Immature natural killer cell (primary cell): ENCODE results near the gene QRICH2. TPM values are rescaled to one million over a fixed set of nuclear protein-coding genes. Genes with fewer than 3 reads are reported as not detected.

Experiments used
- DNase-seq, 3 donors: peaks; one replicate each; pipeline ENCODE4 v3.0.0; 2022; ENCODE audit warnings: mixed read lengths in 1 of 3
- H3K27ac Mint-ChIP-seq, 6 donors: one replicate each; pipeline ENCODE4 v1.8.0; 2020; ENCODE audit warnings: mixed read lengths in 6 of 6, mild to moderate bottlenecking in 5 of 6, inconsistent platforms in 4 of 6, moderate library complexity in 3 of 6
- H3K27me3 Mint-ChIP-seq, 3 donors: one replicate each; pipeline ENCODE4 v1.8.0; 2020 to 2021; ENCODE audit warnings: low read depth in 3 of 3, mild to moderate bottlenecking in 3 of 3, mixed read lengths in 3 of 3, moderate library complexity in 3 of 3, inconsistent platforms in 1 of 3
- H3K36me3 Mint-ChIP-seq, 3 donors: one replicate each; pipeline ENCODE4 v1.8.0; 2020; ENCODE audit warnings: mixed read lengths in 3 of 3, inconsistent platforms in 2 of 3, mild to moderate bottlenecking in 2 of 3
- H3K4me1 Mint-ChIP-seq, 2 donors: one replicate each; pipeline ENCODE4 v1.8.0; 2020; ENCODE audit warnings: inconsistent platforms in 2 of 2, mild to moderate bottlenecking in 2 of 2, mixed read lengths in 2 of 2, moderate library complexity in 1 of 2
- H3K4me3 Mint-ChIP-seq, 5 donors: one replicate each; pipeline ENCODE4 v1.8.0; 2020; ENCODE audit warnings: mild to moderate bottlenecking in 5 of 5, mixed read lengths in 5 of 5, inconsistent platforms in 3 of 5, moderate library complexity in 3 of 5
- H3K9me3 Mint-ChIP-seq, 6 donors: one replicate each; pipeline ENCODE4 v1.8.0; 2020; ENCODE audit warnings: mild to moderate bottlenecking in 6 of 6, mixed read lengths in 6 of 6, inconsistent platforms in 4 of 6, moderate library complexity in 3 of 6
- polyA plus RNA-seq, 3 donors: library from polyadenylated mRNA; unstranded; fragments of 300-500 nt; fragmentation: Illumina TruSeq; gene quantifications; one replicate each; pipeline ENCODE4 v1.2.3, GENCODE V29; 2021

QRICH2 gene
- polyA plus RNA-seq, 3 donors from 2014 or later, result 0.28 TPM; not detected in 2

GRCh38 chr17:76343106-76343505 is 35.0 kb upstream of the QRICH2 start:
- Mint-ChIP-seq H3K9me3 (no peaks in the 10 kb centered on the region), H3K27ac (no peak overlapping the region), H3K27me3 (peaks cover 0 to 2% (median 0%) of the 10 kb centered on the region in 3 donors), H3K4me1 (peaks cover 3 to 4% of the 10 kb centered on the region in 2 donors), H3K4me3 (no peak overlapping the region), H3K36me3 (peaks cover 17 to 41% (median 21%) of the 10 kb centered on the region in 3 donors)
- no peak for DNase-seq

DNA sequence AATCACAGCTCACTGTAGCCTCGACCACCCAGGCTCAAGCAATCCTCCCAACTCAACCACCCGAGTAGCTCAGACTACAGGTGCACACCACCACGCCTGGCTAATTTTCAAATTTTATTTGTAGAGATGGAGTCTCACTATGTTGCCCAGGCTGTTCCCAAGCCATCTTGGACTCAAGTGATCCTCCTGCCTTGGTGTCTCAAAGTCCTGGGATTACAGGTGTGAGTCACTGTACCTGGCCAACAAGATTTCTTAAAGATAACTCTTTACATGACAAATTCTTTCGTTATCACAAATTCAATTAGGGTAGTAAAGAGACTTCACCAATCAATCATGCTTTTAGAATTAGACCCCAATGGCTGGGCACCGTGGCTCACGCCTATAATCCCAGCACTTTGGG is 33.2 kb upstream of the QRICH2 start:
- no peak overlapping the region for H3K4me3 Mint-ChIP-seq
- H3K36me3 Mint-ChIP-seq, result peaks cover 10 to 30% (median 13%) of the 10 kb centered on the region in 3 donors
- no peak for DNase-seq

DNA sequence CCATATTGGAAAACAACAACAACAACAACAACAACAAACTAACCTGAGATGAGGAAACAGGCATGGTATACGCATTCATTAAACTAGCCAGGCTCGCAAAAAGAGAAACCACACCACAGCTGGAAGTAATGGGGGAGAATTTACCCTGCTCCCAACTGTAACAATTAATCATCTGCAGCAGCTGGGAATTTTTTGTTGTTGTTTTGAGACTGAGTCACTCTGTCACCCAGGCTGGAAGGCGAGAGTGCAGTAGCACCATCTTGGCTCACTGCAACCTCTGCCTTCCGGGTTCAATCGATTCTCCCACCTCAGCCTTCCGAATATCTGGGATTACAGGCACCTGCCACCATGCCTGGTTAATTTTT is 29.3 kb upstream of the QRICH2 start:
- Mint-ChIP-seq H3K27me3 (no peaks in the 10 kb centered on the region), H3K4me1 (peaks cover 6 to 11% of the 10 kb centered on the region in 2 donors), H3K9me3 (no peaks in the 10 kb centered on the region), H3K27ac (peak overlapping the region in 2 of 6 donors; percentile 3 to 52), H3K36me3 (peaks cover 4 to 15% (median 8%) of the 10 kb centered on the region in 3 donors), H3K4me3 (no peak overlapping the region)
- no peak for DNase-seq

More for the DNA sequence above, 33.2 kb upstream of the QRICH2 start:
- Mint-ChIP-seq H3K4me1 (peaks cover 6 to 11% of the 10 kb centered on the region in 2 donors), H3K27ac (no peak overlapping the region), H3K9me3 (no peaks in the 10 kb centered on the region), H3K27me3 (no peaks in the 10 kb centered on the region)

DNA sequence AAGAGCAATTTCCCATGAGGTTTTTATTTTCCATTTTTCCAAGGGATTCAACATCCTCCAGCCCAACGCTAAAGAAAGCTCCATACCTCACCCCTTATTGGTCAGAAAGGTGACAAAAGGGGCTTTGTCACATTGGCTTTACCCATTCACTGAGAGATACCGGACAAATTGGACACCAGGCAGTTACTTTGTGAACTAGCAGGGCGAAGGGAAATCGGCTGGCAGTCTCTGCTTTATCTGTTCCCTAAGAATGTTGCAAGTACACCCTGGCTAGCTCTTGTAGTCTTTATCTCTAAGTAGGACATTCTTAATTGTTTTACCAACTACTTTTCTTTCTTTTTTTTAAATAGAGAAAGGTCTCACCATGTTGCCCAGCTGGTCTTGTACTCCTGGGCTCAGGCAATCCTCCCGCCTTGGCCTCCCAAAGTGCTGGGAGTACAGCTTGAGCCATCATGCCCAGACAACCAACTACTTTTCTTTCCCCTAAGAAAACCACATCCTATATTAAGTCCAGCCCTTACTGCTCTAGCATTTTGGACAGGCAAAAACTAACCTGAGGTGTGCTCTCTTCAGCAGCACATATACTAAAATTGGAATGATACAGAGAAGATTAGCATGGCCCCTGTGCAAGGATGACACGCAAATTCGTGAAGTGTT is 28.8 kb upstream of the QRICH2 start:
- Mint-ChIP-seq H3K27ac (peak overlapping the region in 2 of 6 donors; percentile 3 to 52), H3K36me3 (peaks cover under 1 to 12% (median 4%) of the 10 kb centered on the region in 3 donors)

GRCh38 chr17:76335716-76336381 is 27.8 kb upstream of the QRICH2 start:
- DNase-seq, result no peak
- no peaks in the 10 kb centered on the region for H3K9me3 Mint-ChIP-seq
- H3K4me1 Mint-ChIP-seq, result peaks cover 6 to 11% of the 10 kb centered on the region in 2 donors
- no peaks in the 10 kb centered on the region for H3K27me3 Mint-ChIP-seq
- H3K36me3 Mint-ChIP-seq, result peaks cover 0 to 11% (median 1%) of the 10 kb centered on the region in 3 donors
- no peak overlapping the region for H3K4me3 Mint-ChIP-seq
- H3K27ac Mint-ChIP-seq, result no peak overlapping the region

More for the DNA sequence above, 28.8 kb upstream of the QRICH2 start:
- Mint-ChIP-seq H3K4me3 (no peak overlapping the region), H3K9me3 (no peaks in the 10 kb centered on the region), H3K27me3 (no peaks in the 10 kb centered on the region), H3K4me1 (peaks cover 6 to 11% of the 10 kb centered on the region in 2 donors)
- no peak for DNase-seq

- peaks cover 0 to 3% (median 0%) of the 10 kb centered on the region in 3 donors for H3K27me3 Mint-ChIP-seq
- H3K4me1 Mint-ChIP-seq, result peaks cover 3 to 6% of the 10 kb centered on the region in 2 donors
- peak overlapping the region in 2 of 6 donors; percentile 10 to 74 for H3K27ac Mint-ChIP-seq
These were observed 25.8 kb upstream of the QRICH2 start for GRCh38 chr17:76333673-76334505.

DNA sequence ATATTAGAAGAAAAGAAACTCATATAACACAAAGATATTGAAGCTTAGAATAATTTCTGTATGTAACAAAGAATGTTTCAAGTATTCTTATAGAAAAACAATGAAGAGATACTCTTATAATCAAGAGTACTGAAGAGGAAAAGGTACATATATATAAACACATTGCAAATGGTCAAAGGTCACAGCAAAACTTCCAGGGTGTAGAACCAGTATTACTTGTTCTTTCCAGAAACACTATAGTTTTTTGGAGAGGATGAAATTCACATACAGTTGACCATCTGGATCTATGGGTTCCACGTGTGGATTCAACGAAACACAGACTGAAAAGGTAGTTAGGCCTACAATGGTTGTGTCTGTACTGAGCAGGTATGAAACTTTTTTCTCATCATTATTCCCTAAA is 23.0 kb upstream of the QRICH2 start:
- Mint-ChIP-seq H3K27me3 (peaks cover 0 to 3% (median 0%) of the 10 kb centered on the region in 3 donors), H3K27ac (no peak overlapping the region), H3K36me3 (peaks cover 3 to 15% (median 7%) of the 10 kb centered on the region in 3 donors)

More at GRCh38 chr17:76333673-76334505, 25.8 kb upstream of the QRICH2 start:
- peaks cover 0 to 2% (median 0%) of the 10 kb centered on the region in 3 donors for H3K36me3 Mint-ChIP-seq
- no peak overlapping the region for H3K4me3 Mint-ChIP-seq
- no peak for DNase-seq
- H3K9me3 Mint-ChIP-seq, result no peaks in the 10 kb centered on the region

GRCh38 chr17:76329664-76330063 is 21.6 kb upstream of the QRICH2 start:
- no peaks in the 10 kb centered on the region for H3K9me3 Mint-ChIP-seq
- DNase-seq, result no peak
- peaks cover 0 to 3% (median 0%) of the 10 kb centered on the region in 3 donors for H3K27me3 Mint-ChIP-seq
- H3K4me1 Mint-ChIP-seq, result no peaks in the 10 kb centered on the region
- H3K36me3 Mint-ChIP-seq, result peaks cover 6 to 18% (median 7%) of the 10 kb centered on the region in 3 donors
- H3K4me3 Mint-ChIP-seq, result no peak overlapping the region
- peak overlapping the region in 1 of 6 donors; percentile 59 for H3K27ac Mint-ChIP-seq

More for the DNA sequence above, 23.0 kb upstream of the QRICH2 start:
- DNase-seq, result no peak
- no peak overlapping the region for H3K4me3 Mint-ChIP-seq
- H3K4me1 Mint-ChIP-seq, result no peaks in the 10 kb centered on the region
- no peaks in the 10 kb centered on the region for H3K9me3 Mint-ChIP-seq

DNA sequence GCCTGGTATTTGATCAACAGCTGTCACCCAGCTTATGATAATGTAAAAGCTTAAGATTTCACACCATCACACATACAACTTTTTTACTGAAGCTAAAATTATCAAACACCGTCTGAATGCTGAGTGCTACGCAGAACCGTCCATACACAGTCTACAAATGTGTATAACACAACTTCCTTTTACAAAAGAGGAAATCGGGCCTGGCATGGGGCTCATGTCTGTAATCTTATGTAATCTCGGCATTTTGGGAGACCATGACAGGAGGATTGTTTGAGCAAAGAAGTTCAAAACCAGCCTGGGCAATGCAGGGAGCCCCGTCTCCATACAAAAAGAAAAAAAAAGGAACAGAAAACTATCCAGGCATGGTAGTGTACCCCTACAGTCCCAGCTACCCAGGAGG is 19.6 kb upstream of the QRICH2 start:
- Mint-ChIP-seq H3K27ac (no peak overlapping the region), H3K36me3 (peaks cover 11 to 25% (median 11%) of the 10 kb centered on the region in 3 donors), H3K4me1 (no peaks in the 10 kb centered on the region), H3K4me3 (no peak overlapping the region), H3K27me3 (peaks cover 0 to 3% (median 0%) of the 10 kb centered on the region in 3 donors), H3K9me3 (no peaks in the 10 kb centered on the region)
- DNase-seq, result no peak

- Mint-ChIP-seq H3K27me3 (peaks cover 0 to 3% (median 0%) of the 10 kb centered on the region in 3 donors), H3K9me3 (no peaks in the 10 kb centered on the region), H3K4me1 (no peaks in the 10 kb centered on the region), H3K4me3 (no peak overlapping the region), H3K27ac (no peak overlapping the region), H3K36me3 (peaks cover 11 to 31% (median 17%) of the 10 kb centered on the region in 3 donors)
- no peak for DNase-seq
These were observed 18.2 kb upstream of the QRICH2 start for GRCh38 chr17:76326306-76326705.

DNA sequence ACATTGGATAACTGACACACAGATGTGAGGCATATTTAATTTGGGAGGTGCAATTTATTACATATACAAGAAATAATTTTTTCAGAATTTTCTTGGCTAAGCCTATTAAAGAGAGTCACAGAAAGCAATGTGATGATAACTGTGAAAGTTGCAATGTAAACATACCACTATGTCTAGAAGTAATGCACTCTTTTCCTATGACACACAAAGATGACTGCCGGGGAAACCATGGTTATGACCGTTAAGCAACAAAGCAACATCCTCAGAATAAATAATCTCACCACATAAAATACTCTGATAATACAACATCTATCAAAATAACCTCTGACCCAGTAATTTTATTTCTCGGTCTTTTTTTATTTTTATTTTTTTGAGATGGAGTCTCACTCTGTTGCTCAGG is 10.5 kb upstream of the QRICH2 start:
- Mint-ChIP-seq H3K36me3 (peaks cover 11 to 32% (median 14%) of the 10 kb centered on the region in 3 donors), H3K4me3 (no peak overlapping the region), H3K27me3 (no peaks in the 10 kb centered on the region), H3K9me3 (no peaks in the 10 kb centered on the region), H3K27ac (no peak overlapping the region), H3K4me1 (no peaks in the 10 kb centered on the region)
- no peak for DNase-seq

DNA sequence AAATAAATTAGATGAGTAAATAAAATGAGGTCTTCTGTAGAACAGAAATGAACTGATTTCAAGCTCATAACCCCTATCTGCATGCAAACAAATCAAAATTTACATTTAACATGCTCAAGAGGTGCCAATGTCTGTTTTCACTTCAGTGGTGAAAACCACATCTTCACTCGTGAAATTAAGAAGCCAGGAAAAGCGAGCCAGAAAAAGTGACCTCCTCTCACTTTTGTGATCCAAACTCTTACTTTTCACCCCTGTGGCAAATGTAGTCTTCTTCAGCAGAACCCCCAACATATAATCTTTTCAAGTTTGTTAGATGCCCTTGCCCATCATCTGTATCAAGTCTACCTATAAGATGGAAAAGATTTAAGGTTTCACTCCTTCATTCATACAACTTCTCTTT is 9.5 kb upstream of the QRICH2 start:
- peak overlapping the region in 2 of 6 donors; percentile 56 to 67 for H3K27ac Mint-ChIP-seq
- peaks cover 8 to 33% (median 17%) of the 10 kb centered on the region in 3 donors for H3K36me3 Mint-ChIP-seq
- no peak for DNase-seq

GRCh38 chr17:76314392-76315227 is 6.5 kb upstream of the QRICH2 start:
- no peaks in the 10 kb centered on the region for H3K4me1 Mint-ChIP-seq
- no peaks in the 10 kb centered on the region for H3K9me3 Mint-ChIP-seq
- H3K27me3 Mint-ChIP-seq, result no peaks in the 10 kb centered on the region
- peak overlapping the region in 1 of 6 donors; percentile 55 for H3K27ac Mint-ChIP-seq
- H3K4me3 Mint-ChIP-seq, result no peak overlapping the region
- no peak for DNase-seq
- peaks cover 8 to 36% (median 11%) of the 10 kb centered on the region in 3 donors for H3K36me3 Mint-ChIP-seq

More for the DNA sequence above, 9.5 kb upstream of the QRICH2 start:
- Mint-ChIP-seq H3K27me3 (no peaks in the 10 kb centered on the region), H3K4me3 (no peak overlapping the region), H3K9me3 (no peaks in the 10 kb centered on the region), H3K4me1 (no peaks in the 10 kb centered on the region)
